HCT116 (cell line): ENCODE results near the gene SOS1. TPM values are rescaled to one million over a fixed set of nuclear protein-coding genes. Genes with fewer than 3 reads are reported as not detected.
A peak's percentile ranks its signal among the peaks of the same experiment; 100 is the strongest.

Experiments
- ATAC-seq: fragments of 200-7000 bp; cut with Tn5 transposase; 2 replicates; pipeline ENCODE4 v1.9.1; 2020; ENCODE audit warnings: mild to moderate bottlenecking, moderate library complexity
- BruUV-seq: library from RNA; stranded (reverse); fragments of 400-500 nt; replicated peaks from 2 replicates; lab custom pipeline; 2021; lab: Mats Ljungman, UMichigan
- CTCF ChIA-PET: fragments of 300-600 bp; sonication (Branson Sonifier 250); formaldehyde crosslinking; loops from one replicate; lab custom pipeline; 2021; ENCODE audit warnings: antibody characterized with exemption; lab: Charles Lee
- POLR2A ChIA-PET: fragments of 300-600, 350-600 bp; sonication (Branson Sonifier 250); formaldehyde crosslinking; loops from one replicate; lab custom pipeline; 2021; ENCODE audit warnings: antibody characterized with exemption; lab: Charles Lee
- RAD21 ChIA-PET, 2 experiments: fragments of 300-600 bp; sonication (Branson Sonifier 250); formaldehyde crosslinking; loops; one replicate each; lab custom pipeline; 2023; ENCODE audit warnings: low total read pairs in 2 of 2; ENCODE audit not compliant: uncharacterized antibody in 2 of 2, unreplicated experiment in 2 of 2, low non-redundant PET in 1 of 2; lab: Charles Lee
- DNase-seq: peaks from one replicate; pipeline ENCODE4 v3.0.0-alpha.2; 2010; ENCODE audit warnings: low read depth, low spot score
- H2AFZ ChIP-seq: fragments of 200-600 bp; shearing (Covaris generic), sonication (generic); 2 replicates; pipeline ENCODE4 v1.6.1; 2017; ENCODE audit warnings: low read depth, mixed run types, mixed read lengths, antibody characterized with exemption, low read length; ENCODE audit not compliant: poor library complexity, severe bottlenecking
- H3K27ac ChIP-seq: 2 replicates; pipeline ENCODE4 v1.5.1; 2012; ENCODE audit warnings: low read depth, low read length
- H3K27me3 ChIP-seq: fragments of 200-600 bp; sonication (generic); 2 replicates; pipeline ENCODE4 v1.6.1; 2016; ENCODE audit warnings: mixed run types, low read length, mixed read lengths; ENCODE audit not compliant: insufficient read depth
- H3K36me3 ChIP-seq, 2 experiments: fragments of 200-500 bp in 1 of 2; fragments of 200-600 bp in 1 of 2; sonication (Bioruptor generic) in 1 of 2; sonication (generic) in 1 of 2; 2 replicates each; pipeline versions ENCODE4 v1.5.1 to v1.6.1; 2014 to 2016; ENCODE audit warnings: low read length in 2 of 2, inconsistent platforms in 1 of 2, mixed read lengths in 1 of 2, mixed run types in 1 of 2; ENCODE audit not compliant: insufficient read depth in 2 of 2, control insufficient read depth in 1 of 2
- H3K4me1 ChIP-seq, 2 experiments: fragments of 200-600 bp in 1 of 2; sonication (generic) in 1 of 2; 2 replicates each; pipeline versions ENCODE4 v1.5.1 to v1.6.1; 2012 to 2017; ENCODE audit warnings: low read length in 2 of 2, inconsistent platforms in 1 of 2, mild to moderate bottlenecking in 1 of 2, mixed read lengths in 1 of 2, mixed run types in 1 of 2, moderate library complexity in 1 of 2; ENCODE audit not compliant: insufficient read depth in 2 of 2, control insufficient read depth in 1 of 2
- H3K4me2 ChIP-seq: fragments of 200-600 bp; sonication (generic); 2 replicates; pipeline ENCODE4 v1.6.1; 2017; ENCODE audit warnings: mixed run types, low read length, mixed read lengths
- H3K4me3 ChIP-seq, 2 experiments: fragments of 200-600 bp in 1 of 2; sonication (generic) in 1 of 2; replicated peaks in 1 of 2; 2 replicates each; pipeline ENCODE4 v1.5.1; 2011 to 2016; ENCODE audit warnings: low read length in 2 of 2, control low read depth in 1 of 2, low read depth in 1 of 2, mild to moderate bottlenecking in 1 of 2, mixed read lengths in 1 of 2, mixed run types in 1 of 2
- H3K79me2 ChIP-seq: fragments of 200-600 bp; sonication (generic); 2 replicates; pipeline ENCODE4 v1.6.1; 2017; ENCODE audit warnings: mild to moderate bottlenecking, mixed run types, low read length, moderate library complexity, mixed read lengths; ENCODE audit not compliant: insufficient read depth
- H3K9ac ChIP-seq: fragments of 200-600 bp; sonication (generic); 2 replicates; pipeline ENCODE4 v1.6.1; 2016; ENCODE audit warnings: low read length, mixed read lengths
- H3K9me2 ChIP-seq: fragments of 200-600 bp; sonication (generic), shearing (Covaris generic); 2 replicates; pipeline ENCODE4 v1.6.1; 2017; ENCODE audit warnings: mixed run types, mild to moderate bottlenecking, moderate library complexity; ENCODE audit not compliant: insufficient read depth
- H3K9me3 ChIP-seq, 2 experiments: fragments of 200-500 bp in 1 of 2; fragments of 200-600 bp in 1 of 2; sonication (Bioruptor generic) in 1 of 2; sonication (generic) in 1 of 2; 2 replicates each; pipeline ENCODE4 v1.6.1; 2014 to 2017; ENCODE audit warnings: low read length in 2 of 2, mixed read lengths in 2 of 2, inconsistent platforms in 1 of 2, low read depth in 1 of 2, mild to moderate bottlenecking in 1 of 2, mixed run types in 1 of 2, moderate library complexity in 1 of 2; ENCODE audit not compliant: control insufficient read depth in 1 of 2, insufficient read depth in 1 of 2
- H4K20me1 ChIP-seq: fragments of 200-600 bp; sonication (generic), shearing (Covaris generic); 2 replicates; pipeline ENCODE4 v1.6.1; 2017; ENCODE audit warnings: mixed run types, mild to moderate bottlenecking, moderate library complexity; ENCODE audit not compliant: insufficient read depth
- CBX3 ChIP-seq: IDR thresholded peaks from 2 replicates; pipeline ENCODE4 v1.6.1; 2012; ENCODE audit warnings: low read depth
- CEBPB ChIP-seq: IDR thresholded peaks from 2 replicates; pipeline ENCODE4 v1.6.1; 2012; ENCODE audit warnings: low read depth
- EGR1 ChIP-seq: IDR thresholded peaks from 2 replicates; pipeline ENCODE4 v1.6.1; 2012; ENCODE audit warnings: low read depth
- EZH2 ChIP-seq: fragments of 200-600 bp; sonication (generic); IDR thresholded peaks from 2 replicates; pipeline ENCODE4 v1.6.1; 2017; ENCODE audit warnings: antibody characterized with exemption, mixed run types
- JUND ChIP-seq: IDR thresholded peaks from 2 replicates; pipeline ENCODE4 v1.6.1; 2012
- POLR2A ChIP-seq: IDR thresholded peaks from 2 replicates; pipeline ENCODE4 v1.7.0; 2011; ENCODE audit warnings: borderline replicate concordance; ENCODE audit not compliant: insufficient read depth, insufficient read length; ENCODE audit errors: extremely low read depth
- POLR2AphosphoS5 ChIP-seq: IDR thresholded peaks from 2 replicates; pipeline ENCODE4 v1.6.1; 2011; ENCODE audit warnings: mild to moderate bottlenecking, low read depth, low read length, moderate library complexity
- ZNF274 ChIP-seq: fragments of 200-500 bp; sonication (Bioruptor generic); IDR thresholded peaks from 2 replicates; pipeline ENCODE4 v1.6.1; 2014; ENCODE audit warnings: mild to moderate bottlenecking, low read depth, low read length, inconsistent platforms
- intact Hi-C: fragments of 100-400 bp; cut with micrococcal nuclease; formaldehyde crosslinking; loops from 2 replicates; pipeline ENCODE4 v1.10.0; 2022
- total RNA-seq: library from RNA; stranded (reverse); gene quantifications from one replicate; pipeline ENCODE4 v1.2.1, GENCODE V29; 2021; ENCODE audit not compliant: unreplicated experiment
- TF ChIP-seq, protein P1 (sequence below), 3 experiments: fragments of 200-600 bp in 1 of 3; sonication (generic) in 1 of 3; IDR thresholded peaks in 2 of 3; conservative IDR thresholded peaks in 1 of 3; 2 replicates each; pipeline ENCODE4 v1.5.1; 2012 to 2017; ENCODE audit warnings: low read depth in 2 of 3, low read length in 2 of 3, antibody characterized with exemption in 1 of 3, borderline replicate concordance in 1 of 3, control low read depth in 1 of 3, mild to moderate bottlenecking in 1 of 3, mixed read lengths in 1 of 3, mixed run types in 1 of 3, moderate library complexity in 1 of 3; ENCODE audit not compliant: insufficient read depth in 1 of 3
- TF ChIP-seq, protein P2 (sequence below): IDR thresholded peaks from 2 replicates; pipeline ENCODE4 v1.6.1; 2011; ENCODE audit warnings: mild to moderate bottlenecking, low read length, moderate library complexity; ENCODE audit not compliant: insufficient replicate concordance; ENCODE audit errors: extremely low read depth
- TF ChIP-seq, protein P3 (sequence below): IDR thresholded peaks from 2 replicates; pipeline ENCODE4 v1.6.1; 2012
- TF ChIP-seq, protein P4 (sequence below): IDR thresholded peaks from 2 replicates; pipeline ENCODE4 v1.6.1; 2012; ENCODE audit warnings: low read depth

Gene SOS1
- total RNA-seq, 1 experiment from 2014 or later, result 19.4 TPM

DNA sequence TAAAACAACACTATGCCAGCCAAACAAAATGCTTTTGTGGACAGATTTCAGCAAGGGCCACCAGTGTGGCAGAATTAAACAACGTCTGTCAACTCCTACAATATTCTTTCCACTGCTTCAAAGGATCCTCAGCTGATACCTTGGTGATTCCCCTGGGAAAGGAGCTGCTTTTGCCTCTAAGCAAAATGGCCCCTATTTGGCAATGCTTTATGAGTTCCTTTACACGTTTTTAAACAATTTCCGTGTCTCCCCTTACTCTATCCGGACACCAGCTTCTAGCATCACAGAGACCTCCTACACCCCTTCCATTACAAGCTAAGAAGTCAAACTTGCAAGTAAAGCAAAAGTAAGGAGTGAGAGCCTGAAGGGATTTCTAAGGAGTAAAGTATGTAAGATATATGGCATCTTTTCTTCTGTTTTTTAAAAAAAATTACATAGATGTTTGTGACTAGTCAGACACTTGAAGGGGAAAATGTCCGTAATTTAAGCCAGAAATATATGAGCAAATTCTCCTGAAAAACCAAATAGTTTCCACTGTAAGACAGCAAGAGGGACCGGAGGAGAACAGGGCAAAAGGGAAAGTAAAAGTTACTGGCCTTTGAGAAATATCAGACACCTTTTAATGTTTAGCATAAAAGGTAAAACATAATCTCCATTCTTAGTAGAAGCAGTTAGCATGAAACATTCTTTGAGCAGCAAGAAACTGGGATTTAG, 1.9 kb downstream of the SOS1 start:
- H3K9ac ChIP-seq, result peak overlapping the region; percentile 76
- no peaks in the 10 kb centered on the region for H3K9me2 ChIP-seq
- CTCF ChIA-PET, result no interaction called here
- H3K4me2 ChIP-seq, result peak overlapping the region; percentile 94
- ATAC-seq, result no peak
- RAD21 ChIA-PET, result no interaction called here
- H3K4me3 ChIP-seq, result peak overlapping the region; percentile 76 to 81
- TSS peak; percentile 47 for BruUV-seq
- H3K36me3 ChIP-seq, result no peaks in the 10 kb centered on the region
- no peaks in the 10 kb centered on the region for H3K27me3 ChIP-seq
- H4K20me1 ChIP-seq, result no peaks in the 10 kb centered on the region
- H3K79me2 ChIP-seq, result peaks cover 60% of the 10 kb centered on the region
- POLR2A ChIA-PET, result no interaction called here
- no peak overlapping the region for H3K27ac ChIP-seq
- no peak for DNase-seq
- TF ChIP-seq CBX3, result no peak
- TF ChIP-seq, protein P1, sequence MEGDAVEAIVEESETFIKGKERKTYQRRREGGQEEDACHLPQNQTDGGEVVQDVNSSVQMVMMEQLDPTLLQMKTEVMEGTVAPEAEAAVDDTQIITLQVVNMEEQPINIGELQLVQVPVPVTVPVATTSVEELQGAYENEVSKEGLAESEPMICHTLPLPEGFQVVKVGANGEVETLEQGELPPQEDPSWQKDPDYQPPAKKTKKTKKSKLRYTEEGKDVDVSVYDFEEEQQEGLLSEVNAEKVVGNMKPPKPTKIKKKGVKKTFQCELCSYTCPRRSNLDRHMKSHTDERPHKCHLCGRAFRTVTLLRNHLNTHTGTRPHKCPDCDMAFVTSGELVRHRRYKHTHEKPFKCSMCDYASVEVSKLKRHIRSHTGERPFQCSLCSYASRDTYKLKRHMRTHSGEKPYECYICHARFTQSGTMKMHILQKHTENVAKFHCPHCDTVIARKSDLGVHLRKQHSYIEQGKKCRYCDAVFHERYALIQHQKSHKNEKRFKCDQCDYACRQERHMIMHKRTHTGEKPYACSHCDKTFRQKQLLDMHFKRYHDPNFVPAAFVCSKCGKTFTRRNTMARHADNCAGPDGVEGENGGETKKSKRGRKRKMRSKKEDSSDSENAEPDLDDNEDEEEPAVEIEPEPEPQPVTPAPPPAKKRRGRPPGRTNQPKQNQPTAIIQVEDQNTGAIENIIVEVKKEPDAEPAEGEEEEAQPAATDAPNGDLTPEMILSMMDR (IDR thresholded peaks at IDR 0.05 in 2 of 3, conservative IDR thresholded peaks at IDR 0.05 in 1 of 3; ENCODE audit: borderline replicate concordance in 1 of 3, insufficient read depth in 1 of 3, low read depth in 2 of 3, low read length in 2 of 3), result no peak
- no peak for TF ChIP-seq ZNF274
- TF ChIP-seq JUND, result no peak
- TF ChIP-seq, protein P2, sequence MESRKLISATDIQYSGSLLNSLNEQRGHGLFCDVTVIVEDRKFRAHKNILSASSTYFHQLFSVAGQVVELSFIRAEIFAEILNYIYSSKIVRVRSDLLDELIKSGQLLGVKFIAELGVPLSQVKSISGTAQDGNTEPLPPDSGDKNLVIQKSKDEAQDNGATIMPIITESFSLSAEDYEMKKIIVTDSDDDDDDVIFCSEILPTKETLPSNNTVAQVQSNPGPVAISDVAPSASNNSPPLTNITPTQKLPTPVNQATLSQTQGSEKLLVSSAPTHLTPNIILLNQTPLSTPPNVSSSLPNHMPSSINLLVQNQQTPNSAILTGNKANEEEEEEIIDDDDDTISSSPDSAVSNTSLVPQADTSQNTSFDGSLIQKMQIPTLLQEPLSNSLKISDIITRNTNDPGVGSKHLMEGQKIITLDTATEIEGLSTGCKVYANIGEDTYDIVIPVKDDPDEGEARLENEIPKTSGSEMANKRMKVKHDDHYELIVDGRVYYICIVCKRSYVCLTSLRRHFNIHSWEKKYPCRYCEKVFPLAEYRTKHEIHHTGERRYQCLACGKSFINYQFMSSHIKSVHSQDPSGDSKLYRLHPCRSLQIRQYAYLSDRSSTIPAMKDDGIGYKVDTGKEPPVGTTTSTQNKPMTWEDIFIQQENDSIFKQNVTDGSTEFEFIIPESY, result no peak
- TF ChIP-seq CEBPB, result no peak
- no peak for TF ChIP-seq POLR2A
- TF ChIP-seq EZH2, result no peak
- TF ChIP-seq, protein P3, sequence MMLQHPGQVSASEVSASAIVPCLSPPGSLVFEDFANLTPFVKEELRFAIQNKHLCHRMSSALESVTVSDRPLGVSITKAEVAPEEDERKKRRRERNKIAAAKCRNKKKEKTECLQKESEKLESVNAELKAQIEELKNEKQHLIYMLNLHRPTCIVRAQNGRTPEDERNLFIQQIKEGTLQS, result no peak
- no peak for TF ChIP-seq EGR1
- TF ChIP-seq, protein P4, sequence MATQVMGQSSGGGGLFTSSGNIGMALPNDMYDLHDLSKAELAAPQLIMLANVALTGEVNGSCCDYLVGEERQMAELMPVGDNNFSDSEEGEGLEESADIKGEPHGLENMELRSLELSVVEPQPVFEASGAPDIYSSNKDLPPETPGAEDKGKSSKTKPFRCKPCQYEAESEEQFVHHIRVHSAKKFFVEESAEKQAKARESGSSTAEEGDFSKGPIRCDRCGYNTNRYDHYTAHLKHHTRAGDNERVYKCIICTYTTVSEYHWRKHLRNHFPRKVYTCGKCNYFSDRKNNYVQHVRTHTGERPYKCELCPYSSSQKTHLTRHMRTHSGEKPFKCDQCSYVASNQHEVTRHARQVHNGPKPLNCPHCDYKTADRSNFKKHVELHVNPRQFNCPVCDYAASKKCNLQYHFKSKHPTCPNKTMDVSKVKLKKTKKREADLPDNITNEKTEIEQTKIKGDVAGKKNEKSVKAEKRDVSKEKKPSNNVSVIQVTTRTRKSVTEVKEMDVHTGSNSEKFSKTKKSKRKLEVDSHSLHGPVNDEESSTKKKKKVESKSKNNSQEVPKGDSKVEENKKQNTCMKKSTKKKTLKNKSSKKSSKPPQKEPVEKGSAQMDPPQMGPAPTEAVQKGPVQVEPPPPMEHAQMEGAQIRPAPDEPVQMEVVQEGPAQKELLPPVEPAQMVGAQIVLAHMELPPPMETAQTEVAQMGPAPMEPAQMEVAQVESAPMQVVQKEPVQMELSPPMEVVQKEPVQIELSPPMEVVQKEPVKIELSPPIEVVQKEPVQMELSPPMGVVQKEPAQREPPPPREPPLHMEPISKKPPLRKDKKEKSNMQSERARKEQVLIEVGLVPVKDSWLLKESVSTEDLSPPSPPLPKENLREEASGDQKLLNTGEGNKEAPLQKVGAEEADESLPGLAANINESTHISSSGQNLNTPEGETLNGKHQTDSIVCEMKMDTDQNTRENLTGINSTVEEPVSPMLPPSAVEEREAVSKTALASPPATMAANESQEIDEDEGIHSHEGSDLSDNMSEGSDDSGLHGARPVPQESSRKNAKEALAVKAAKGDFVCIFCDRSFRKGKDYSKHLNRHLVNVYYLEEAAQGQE, result no peak
- no peak for TF ChIP-seq POLR2AphosphoS5
- no peak overlapping the region for H2AFZ ChIP-seq
- no peaks in the 10 kb centered on the region for H3K9me3 ChIP-seq
- intact Hi-C loops, result no loop called here
- peaks cover 19 to 35% of the 10 kb centered on the region in 2 experiments for H3K4me1 ChIP-seq
